GM19238 (cell line): ENCODE data around the gene SH2D2A.

Experiments
- DNase-seq: peaks from one replicate; pipeline ENCODE4 v3.0.0; 2011; ENCODE audit warnings: low spot score; ENCODE audit not compliant: insufficient read length

The SH2D2A gene

GRCh38 chr1:156816561-156817328 is at the start of gene SH2D2A:
SH2D2A (minus strand) TSS chr1:156816848; CDS start chr1:156816708, 140 bp downstream.
- DNase-seq, result peak; percentile 78

- no peak for DNase-seq
Measured at GRCh38 chr1:156865865-156866248, 49.2 kb upstream of the SH2D2A start.

- DNase-seq, result no peak
Measured at GRCh38 chr1:156865258-156865657, 48.6 kb upstream of the SH2D2A start.

GRCh38 chr1:156864796-156865195 is 48.1 kb upstream of the SH2D2A start:
- DNase-seq, result no peak

- no peak for DNase-seq
Measured at GRCh38 chr1:156863631-156864030, 47.0 kb upstream of the SH2D2A start.

- DNase-seq, result peak; percentile 35
Measured at GRCh38 chr1:156862997-156863599, 46.5 kb upstream of the SH2D2A start.

GRCh38 chr1:156862584-156862983 is 45.9 kb upstream of the SH2D2A start:
- DNase-seq, result no peak

GRCh38 chr1:156860628-156861423 is 44.2 kb upstream of the SH2D2A start, which contains the start of gene NTRK1:
NTRK1 (plus strand) TSS chr1:156860865; CDS start chr1:156860935, 70 bp downstream.
- peak; percentile 70 for DNase-seq

GRCh38 chr1:156860113-156860627 is 43.5 kb upstream of the SH2D2A start:
- DNase-seq, result peak; percentile 74

- DNase-seq, result no peak
Measured at GRCh38 chr1:156859523-156860112, 43.0 kb upstream of the SH2D2A start.

GRCh38 chr1:156858959-156859522 is 42.4 kb upstream of the SH2D2A start, which contains the start of gene INSRR:
INSRR (minus strand) TSS chr1:156859117; CDS start chr1:156858621, 496 bp downstream.
- DNase-seq, result no peak

GRCh38 chr1:156858555-156858956 is 41.9 kb upstream of the SH2D2A start:
- DNase-seq, result no peak

- no peak for DNase-seq
Measured at GRCh38 chr1:156857532-156857931, 40.9 kb upstream of the SH2D2A start.

GRCh38 chr1:156856282-156856785 is 39.7 kb upstream of the SH2D2A start:
- no peak for DNase-seq

GRCh38 chr1:156854634-156855033 is 38.0 kb upstream of the SH2D2A start:
- DNase-seq, result no peak

- DNase-seq, result no peak
Measured at GRCh38 chr1:156853761-156854160, 37.1 kb upstream of the SH2D2A start.

- no peak for DNase-seq
Measured at GRCh38 chr1:156852418-156852874, 35.8 kb upstream of the SH2D2A start.

- DNase-seq, result no peak
Measured at GRCh38 chr1:156851779-156852417, 35.2 kb upstream of the SH2D2A start.

- DNase-seq, result no peak
Measured at GRCh38 chr1:156849151-156849496, 32.5 kb upstream of the SH2D2A start.

GRCh38 chr1:156848461-156849150 is 32.0 kb upstream of the SH2D2A start:
- DNase-seq, result no peak
